Endodermal cell (in vitro differentiated cells): ENCODE measurements around the gene ZNF579. TPM values are rescaled to one million over a fixed set of nuclear protein-coding genes. Genes with fewer than 3 reads are reported as not detected.

Source experiments
- DNase-seq: peaks from one replicate; pipeline ENCODE4 v3.0.0-alpha.2; 2017
- H3K27ac ChIP-seq: 2 replicates; pipeline ENCODE4 v1.5.1; 2013; ENCODE audit warnings: mild to moderate bottlenecking, low read depth, low read length, moderate library complexity
- H3K27me3 ChIP-seq: 2 replicates; pipeline ENCODE4 v1.6.1; 2013; ENCODE audit warnings: mild to moderate bottlenecking, low read length, moderate library complexity; ENCODE audit not compliant: insufficient read depth, control insufficient read depth, poor library complexity, severe bottlenecking
- H3K36me3 ChIP-seq: 2 replicates; pipeline ENCODE4 v1.7.0; 2013; ENCODE audit warnings: mild to moderate bottlenecking, low read length, moderate library complexity; ENCODE audit not compliant: control insufficient read depth, insufficient read depth
- H3K4me1 ChIP-seq: one replicate; pipeline ENCODE4 v1.7.0; 2013; ENCODE audit warnings: low read length; ENCODE audit not compliant: control insufficient read depth, insufficient read depth
- H3K4me3 ChIP-seq: 2 replicates; pipeline ENCODE4 v1.5.1; 2013; ENCODE audit warnings: mild to moderate bottlenecking, low read length, moderate library complexity
- H3K9ac ChIP-seq: 2 replicates; pipeline ENCODE4 v1.6.1; 2013; ENCODE audit warnings: mild to moderate bottlenecking, low read length, moderate library complexity; ENCODE audit not compliant: poor library complexity, severe bottlenecking; ENCODE audit errors: extremely low read depth
- H3K9me3 ChIP-seq: 2 replicates; pipeline ENCODE4 v1.6.1; 2013; ENCODE audit warnings: mild to moderate bottlenecking, low read length, moderate library complexity; ENCODE audit not compliant: control insufficient read depth
- H3K27ac Mint-ChIP-seq: 2 replicates; pipeline ENCODE4 v1.8.0; 2020; ENCODE audit warnings: mixed read lengths
- H3K27me3 Mint-ChIP-seq: 2 replicates; pipeline ENCODE4 v1.8.0; 2021; ENCODE audit warnings: mild to moderate bottlenecking, mixed read lengths; ENCODE audit not compliant: insufficient read depth
- H3K36me3 Mint-ChIP-seq: 2 replicates; pipeline ENCODE4 v1.8.0; 2020; ENCODE audit warnings: low read depth, mixed read lengths
- H3K4me1 Mint-ChIP-seq: 2 replicates; pipeline ENCODE4 v1.8.0; 2020; ENCODE audit warnings: mixed read lengths
- H3K4me3 Mint-ChIP-seq: 2 replicates; pipeline ENCODE4 v1.8.0; 2020; ENCODE audit warnings: mild to moderate bottlenecking, moderate library complexity, mixed read lengths
- H3K9me3 Mint-ChIP-seq: 2 replicates; pipeline ENCODE4 v1.8.0; 2020; ENCODE audit warnings: mild to moderate bottlenecking, mixed read lengths
- WGBS, 2 experiments: methylation state at CpG; one replicate each; pipeline versions ENCODE4 v1.1.5 to v1.1.7; 2013; ENCODE audit warnings: missing lambda C conversion rate in 2 of 2, mixed read lengths in 1 of 2; ENCODE audit not compliant: insufficient coverage in 1 of 2, insufficient read length in 1 of 2; 5-methylcytosine and 5-hydroxymethylcytosine counted together
- total RNA-seq, 2 donors: library from RNA; stranded (reverse); fragmentation: NEBNext Ultra II Directional in 1 of 2; extraction: Animal tissue kit (Norgen Biotek cat#: 25700) in 1 of 2; gene quantifications; 2 replicates in 1 of 2; 3 replicates in 1 of 2; pipeline ENCODE4 v1.2.1, GENCODE V29; 2021
- TF ChIP-seq, protein P1 (sequence below): fragments of 200-600 bp; sonication (generic); conservative IDR thresholded peaks from 2 replicates; pipeline ENCODE4 v1.5.0; 2021; ENCODE audit warnings: antibody characterized with exemption, mild to moderate bottlenecking

ZNF579 gene
- total RNA-seq, 2 donors from 2014 or later: 27.5 to 30.7 TPM

DNA sequence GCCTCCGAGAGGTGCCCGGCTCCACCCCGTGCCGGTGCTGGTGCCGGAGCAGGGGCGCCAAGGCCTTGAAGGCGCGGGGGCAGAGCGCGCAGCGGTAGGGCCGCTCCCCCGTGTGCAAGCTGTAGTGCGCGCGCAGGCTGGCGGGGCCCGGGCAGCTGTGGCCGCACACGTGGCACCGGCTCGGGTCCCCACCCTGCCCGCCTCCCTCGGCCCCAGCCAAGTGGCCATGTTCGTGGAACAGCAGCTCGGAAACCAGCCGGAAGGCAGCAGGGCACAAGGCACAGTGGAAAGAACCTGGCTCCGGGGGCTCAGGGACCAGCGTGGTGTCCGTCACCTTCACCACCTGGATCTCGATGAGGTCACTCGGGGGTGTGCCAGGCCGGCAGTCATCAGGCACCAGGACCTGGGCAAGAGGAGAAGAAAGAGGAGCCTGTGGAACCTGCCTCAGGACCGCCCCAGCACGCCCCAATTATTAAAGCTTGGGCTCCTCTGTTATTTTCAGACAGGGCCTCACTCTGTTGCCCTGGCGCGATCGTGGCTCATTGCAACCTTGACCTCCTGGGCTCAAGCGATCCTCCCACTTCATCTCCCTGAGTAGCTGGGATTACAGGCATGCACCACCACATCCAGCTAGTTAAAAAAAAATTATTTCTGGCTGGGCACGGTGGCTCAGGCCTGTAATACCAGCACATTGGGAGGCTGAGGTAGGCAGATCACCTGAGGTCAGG lies 41.8 kb upstream of the ZNF579 start:
- Histone ChIP-seq H3K27ac (no peak overlapping the region), H3K9me3 (no peaks in the 10 kb centered on the region), H3K4me1 (no peaks in the 10 kb centered on the region), H3K27me3 (no peaks in the 10 kb centered on the region), H3K36me3 (peaks cover 18% of the 10 kb centered on the region), H3K9ac (no peak overlapping the region), H3K4me3 (no peak overlapping the region)
- Mint-ChIP-seq H3K4me3 (no peak overlapping the region), H3K9me3 (no peaks in the 10 kb centered on the region), H3K27me3 (peaks cover 2% of the 10 kb centered on the region), H3K27ac (no peak overlapping the region), H3K4me1 (peaks cover 2% of the 10 kb centered on the region), H3K36me3 (peaks cover 15% of the 10 kb centered on the region)
- TF ChIP-seq, protein P1, sequence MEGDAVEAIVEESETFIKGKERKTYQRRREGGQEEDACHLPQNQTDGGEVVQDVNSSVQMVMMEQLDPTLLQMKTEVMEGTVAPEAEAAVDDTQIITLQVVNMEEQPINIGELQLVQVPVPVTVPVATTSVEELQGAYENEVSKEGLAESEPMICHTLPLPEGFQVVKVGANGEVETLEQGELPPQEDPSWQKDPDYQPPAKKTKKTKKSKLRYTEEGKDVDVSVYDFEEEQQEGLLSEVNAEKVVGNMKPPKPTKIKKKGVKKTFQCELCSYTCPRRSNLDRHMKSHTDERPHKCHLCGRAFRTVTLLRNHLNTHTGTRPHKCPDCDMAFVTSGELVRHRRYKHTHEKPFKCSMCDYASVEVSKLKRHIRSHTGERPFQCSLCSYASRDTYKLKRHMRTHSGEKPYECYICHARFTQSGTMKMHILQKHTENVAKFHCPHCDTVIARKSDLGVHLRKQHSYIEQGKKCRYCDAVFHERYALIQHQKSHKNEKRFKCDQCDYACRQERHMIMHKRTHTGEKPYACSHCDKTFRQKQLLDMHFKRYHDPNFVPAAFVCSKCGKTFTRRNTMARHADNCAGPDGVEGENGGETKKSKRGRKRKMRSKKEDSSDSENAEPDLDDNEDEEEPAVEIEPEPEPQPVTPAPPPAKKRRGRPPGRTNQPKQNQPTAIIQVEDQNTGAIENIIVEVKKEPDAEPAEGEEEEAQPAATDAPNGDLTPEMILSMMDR: no peak
- WGBS, 2 experiments: 96 to 98% methylated on average over 28 to 40 of the region's 40 CpGs
- no peak for DNase-seq

DNA sequence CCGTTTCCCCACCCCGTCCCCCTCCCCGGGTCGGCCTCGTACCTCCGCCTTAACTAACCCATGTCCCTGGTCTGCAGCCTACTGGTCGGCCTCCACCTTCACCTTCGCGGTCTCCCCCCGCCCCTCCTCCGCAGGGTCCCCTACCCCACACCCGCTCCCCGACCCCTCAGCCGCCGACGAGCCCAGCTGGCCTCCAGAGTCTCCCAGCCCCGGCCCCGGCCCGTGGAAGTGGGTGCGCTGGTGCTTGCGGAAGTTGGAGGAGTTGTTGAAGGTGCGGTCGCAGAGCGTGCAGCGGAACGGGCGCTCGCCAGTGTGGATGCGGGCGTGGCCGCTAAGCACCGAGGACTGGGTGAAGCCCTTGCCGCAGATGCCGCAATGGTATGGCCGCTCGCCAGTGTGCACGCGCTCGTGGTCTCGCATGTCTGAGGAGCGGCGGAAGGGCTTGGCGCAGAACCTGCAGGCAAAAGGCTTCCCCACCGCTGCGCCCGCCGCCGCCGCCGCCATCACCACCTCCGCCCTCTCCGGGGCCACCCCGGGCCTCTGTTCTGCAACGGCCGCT lies 41.1 kb upstream of the ZNF579 start:
- Mint-ChIP-seq H3K4me1 (peaks cover 2% of the 10 kb centered on the region), H3K9me3 (no peaks in the 10 kb centered on the region), H3K27ac (no peak overlapping the region), H3K36me3 (peaks cover 21% of the 10 kb centered on the region), H3K27me3 (no peaks in the 10 kb centered on the region), H3K4me3 (no peak overlapping the region)
- no peak for DNase-seq
- Histone ChIP-seq H3K4me3 (no peak overlapping the region), H3K27ac (no peak overlapping the region), H3K27me3 (no peaks in the 10 kb centered on the region), H3K9me3 (no peaks in the 10 kb centered on the region), H3K9ac (no peak overlapping the region), H3K36me3 (peaks cover 20% of the 10 kb centered on the region), H3K4me1 (no peaks in the 10 kb centered on the region)
- TF ChIP-seq, protein P1: no peak
- WGBS, 2 experiments: 96 to 97% methylated on average over 29 to 54 of the region's 55 CpGs

DNA sequence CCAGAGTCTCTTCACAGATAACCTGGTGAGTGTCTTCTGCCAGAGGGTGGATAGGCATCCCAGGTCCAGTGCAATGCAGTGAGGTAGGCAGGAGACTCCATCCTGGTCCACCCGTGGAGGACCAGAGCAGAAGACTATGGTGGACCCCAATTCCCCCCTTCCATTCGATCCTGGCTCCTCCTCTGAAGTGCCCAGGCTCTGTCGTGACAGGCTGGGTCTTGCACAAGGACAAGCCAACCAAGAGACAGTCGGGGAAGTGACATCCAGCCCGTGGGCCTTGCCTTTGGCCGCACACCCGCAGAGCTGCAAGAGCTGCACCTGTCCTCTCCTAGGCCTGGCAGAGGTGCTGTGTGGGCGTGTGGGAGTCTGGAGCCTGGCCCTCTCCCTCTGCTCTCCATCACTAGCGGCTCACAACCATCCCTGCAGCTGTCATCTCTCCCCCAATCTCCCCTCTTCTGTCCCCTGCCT lies 40.6 kb upstream of the ZNF579 start:
- no peak overlapping the region for H3K27ac ChIP-seq
- peaks cover 2% of the 10 kb centered on the region for H3K4me1 Mint-ChIP-seq
- no peak overlapping the region for H3K27ac Mint-ChIP-seq
- H3K9me3 ChIP-seq: no peaks in the 10 kb centered on the region
- H3K27me3 ChIP-seq: no peaks in the 10 kb centered on the region
- H3K27me3 Mint-ChIP-seq: no peaks in the 10 kb centered on the region
- TF ChIP-seq, protein P1: no peak
- H3K4me3 Mint-ChIP-seq: no peak overlapping the region
- peaks cover 24% of the 10 kb centered on the region for H3K36me3 Mint-ChIP-seq
- H3K9me3 Mint-ChIP-seq: no peaks in the 10 kb centered on the region
- H3K4me3 ChIP-seq: no peak overlapping the region
- DNase-seq: no peak
- peaks cover 20% of the 10 kb centered on the region for H3K36me3 ChIP-seq
- 96 to 98% methylated on average over 8 to 9 of the region's 9 CpGs for WGBS, 2 experiments
- no peaks in the 10 kb centered on the region for H3K4me1 ChIP-seq
- H3K9ac ChIP-seq: no peak overlapping the region
